ENCODE measurements around the gene DNHD1.

DNHD1 gene

GRCh38 chr11:6530848-6531247 is 33.8 kb downstream of the DNHD1 start:
- DNase-seq (ENCODE audit: low read depth in 2 of 2): no peak

GRCh38 chr11:6531267-6531752 is 34.2 kb downstream of the DNHD1 start:
- no peak for DNase-seq (ENCODE audit: low read depth in 2 of 2)

- no peak for DNase-seq (ENCODE audit: low read depth in 2 of 2)
These were observed 41.4 kb downstream of the DNHD1 start for GRCh38 chr11:6538456-6538855.

- DNase-seq (ENCODE audit: low read depth in 2 of 2): no peak
These were observed 41.9 kb downstream of the DNHD1 start for GRCh38 chr11:6538945-6539344.

- DNase-seq (ENCODE audit: low read depth in 2 of 2): no peak
These were observed 42.7 kb downstream of the DNHD1 start for GRCh38 chr11:6539748-6540268.

- no peak for DNase-seq (ENCODE audit: low read depth in 2 of 2)
These were observed 44.3 kb downstream of the DNHD1 start for GRCh38 chr11:6541356-6541755.

- no peak for DNase-seq (ENCODE audit: low read depth in 2 of 2)
These were observed 45.6 kb downstream of the DNHD1 start for GRCh38 chr11:6542727-6543126.

GRCh38 chr11:6544921-6545850 is 48.1 kb downstream of the DNHD1 start:
- no peak for DNase-seq (ENCODE audit: low read depth in 2 of 2)

GRCh38 chr11:6545917-6546605 is 49.0 kb downstream of the DNHD1 start:
- no peak for DNase-seq (ENCODE audit: low read depth in 2 of 2)

- no peak for DNase-seq (ENCODE audit: low read depth in 2 of 2)
These were observed 49.7 kb downstream of the DNHD1 start for GRCh38 chr11:6546735-6547134.

- DNase-seq (ENCODE audit: low read depth in 2 of 2): no peak
These were observed 50.1 kb downstream of the DNHD1 start for GRCh38 chr11:6547177-6547576.

GRCh38 chr11:6548121-6548520 is 51.0 kb downstream of the DNHD1 start:
- DNase-seq (ENCODE audit: low read depth in 2 of 2): no peak

- no peak for DNase-seq (ENCODE audit: low read depth in 2 of 2)
These were observed 51.6 kb downstream of the DNHD1 start for GRCh38 chr11:6548641-6549040.

GRCh38 chr11:6553634-6554033 is 56.6 kb downstream of the DNHD1 start:
- no peak for DNase-seq (ENCODE audit: low read depth in 2 of 2)

- DNase-seq (ENCODE audit: low read depth in 2 of 2): no peak
These were observed 58.0 kb downstream of the DNHD1 start for GRCh38 chr11:6554828-6555706.

GRCh38 chr11:6556139-6556949 is 59.3 kb downstream of the DNHD1 start:
- DNase-seq (ENCODE audit: low read depth in 2 of 2): no peak

GRCh38 chr11:6557063-6557462 is 60.0 kb downstream of the DNHD1 start:
- DNase-seq (ENCODE audit: low read depth in 2 of 2): no peak

- no peak for DNase-seq (ENCODE audit: low read depth in 2 of 2)
These were observed 60.9 kb downstream of the DNHD1 start for GRCh38 chr11:6557761-6558674.

- DNase-seq (ENCODE audit: low read depth in 2 of 2): no peak
These were observed 62.3 kb downstream of the DNHD1 start for GRCh38 chr11:6559369-6559768.

GRCh38 chr11:6561288-6561687 is 64.2 kb downstream of the DNHD1 start:
- no peak for DNase-seq (ENCODE audit: low read depth in 2 of 2)

Measured in activated CD8-positive, alpha-beta memory T cell treated with anti-CD3 and anti-CD28 coated beads for 4 hours (primary cell).